CD4-positive, alpha-beta T cell (primary cell): ENCODE data around the gene ZRANB3. TPM values are rescaled to one million over a fixed set of nuclear protein-coding genes. Genes with fewer than 3 reads are reported as not detected.

Experiments
- ATAC-seq: fragments of 200-7000 bp; cut with Tn5 transposase; one replicate; pipeline ENCODE4 v1.10.0; 2022; ENCODE audit warnings: mild to moderate bottlenecking; ENCODE audit not compliant: poor library complexity
- CTCF ChIA-PET: fragments of 350-600 bp; sonication (Branson Sonifier 250); formaldehyde crosslinking; loops from one replicate; lab custom pipeline; 2021; ENCODE audit warnings: antibody characterized with exemption, inconsistent platforms; lab: Charles Lee
- POLR2A ChIA-PET: fragments of 350-600 bp; sonication (Branson Sonifier 250); formaldehyde crosslinking; loops from one replicate; lab custom pipeline; 2021; ENCODE audit warnings: antibody characterized with exemption, inconsistent platforms; lab: Charles Lee
- DNase-seq, 14 experiments: peaks; one replicate each; pipeline ENCODE4 v3.0.0-alpha.2; 2013 to 2020; ENCODE audit warnings: mixed read lengths in 2 of 14
- H3K27ac ChIP-seq, 2 donors: one replicate each; pipeline versions ENCODE4 v1.5.1 to v1.7.0; 2013; ENCODE audit warnings: low read length in 2 of 2, low read depth in 1 of 2, mild to moderate bottlenecking in 1 of 2
- H3K27me3 ChIP-seq, 2 experiments: 1 replicate in 1 of 2; 2 replicates in 1 of 2; pipeline versions ENCODE4 v1.6.1 to v1.7.0; 2013; ENCODE audit warnings: low read length in 2 of 2, control low read depth in 1 of 2, mild to moderate bottlenecking in 1 of 2, moderate library complexity in 1 of 2; ENCODE audit not compliant: insufficient read depth in 2 of 2, control insufficient read depth in 1 of 2
- H3K36me3 ChIP-seq: one replicate; pipeline ENCODE4 v1.6.1; 2013; ENCODE audit warnings: low read length, control low read depth; ENCODE audit not compliant: insufficient read depth
- H3K4me1 ChIP-seq: one replicate; pipeline ENCODE4 v1.6.1; 2013; ENCODE audit warnings: low read length, control low read depth; ENCODE audit not compliant: insufficient read depth
- H3K4me3 ChIP-seq: one replicate; pipeline ENCODE4 v1.5.1; 2013; ENCODE audit warnings: mild to moderate bottlenecking, low read length, moderate library complexity
- H3K9me3 ChIP-seq, 2 experiments: 1 replicate in 1 of 2; 2 replicates in 1 of 2; pipeline versions ENCODE4 v1.6.1 to v1.7.0; 2013; ENCODE audit warnings: low read length in 2 of 2, mild to moderate bottlenecking in 2 of 2, control low read depth in 1 of 2, moderate library complexity in 1 of 2; ENCODE audit not compliant: control insufficient read depth in 1 of 2, insufficient read depth in 1 of 2
- H3K27ac Mint-ChIP-seq: one replicate; pipeline ENCODE4 v1.8.0; 2020; ENCODE audit warnings: mixed read lengths
- H3K27me3 Mint-ChIP-seq: one replicate; pipeline ENCODE4 v1.8.0; 2021; ENCODE audit warnings: mixed read lengths
- H3K36me3 Mint-ChIP-seq: one replicate; pipeline ENCODE4 v1.8.0; 2021; ENCODE audit warnings: low read depth, mixed read lengths
- H3K4me1 Mint-ChIP-seq: one replicate; pipeline ENCODE4 v1.8.0; 2021; ENCODE audit warnings: low read depth, mixed read lengths
- H3K4me3 Mint-ChIP-seq: one replicate; pipeline ENCODE4 v1.8.0; 2020; ENCODE audit warnings: mild to moderate bottlenecking, mixed read lengths
- H3K9me3 Mint-ChIP-seq: one replicate; pipeline ENCODE4 v1.8.0; 2020; ENCODE audit warnings: mixed read lengths
- CTCF ChIP-seq: fragments of 200-600 bp; IDR thresholded peaks from one replicate; pipeline ENCODE4 v1.8.0; 2022; ENCODE audit warnings: antibody characterized with exemption, mild to moderate bottlenecking
- intact Hi-C, 2 experiments: fragments of 100-400 bp; cut with DNase I in 1 of 2; cut with micrococcal nuclease in 1 of 2; formaldehyde crosslinking; loops; one replicate each; pipeline versions ENCODE4 v1.15.1 to v1.9.0; 2023 to 2025; cut with DNase I, micrococcal nuclease
- total RNA-seq, 174 experiments: library from RNA in 2 of 174; stranded (reverse) in 2 of 174; gene quantifications; one replicate each; pipeline ENCODE4 v1.2.3 and lab custom pipeline; 2021 to 2026

The ZRANB3 gene
- total RNA-seq, 2 experiments from 2014 or later: 3.9 to 4.2 TPM

DNA sequence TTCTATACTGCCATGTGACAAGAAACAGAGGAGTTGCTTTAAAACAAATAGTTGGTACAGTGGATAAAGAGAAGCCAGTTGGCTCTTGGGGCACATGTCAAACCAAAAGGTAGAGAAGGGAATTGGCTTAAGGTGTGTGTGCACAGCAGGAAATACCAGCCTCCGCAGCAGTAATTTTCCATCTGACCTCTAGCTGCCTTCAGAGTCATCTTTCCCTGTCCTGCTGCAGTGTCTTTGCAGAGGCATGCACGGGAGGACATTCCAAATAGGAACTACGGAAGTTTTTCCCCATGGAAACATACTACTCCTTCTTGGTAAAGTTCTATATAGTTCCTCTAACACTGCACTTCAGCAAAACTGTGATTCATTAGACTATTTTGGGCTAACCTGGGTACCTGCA, 379.4 kb downstream of the ZRANB3 start:
- intact Hi-C loops: loop anchor here in 1 of 2 experiments (10.0 kb wide), 1 partner anchor 147 kb away; no protein-coding TSS in a partner anchor
- peaks cover 80% of the 10 kb centered on the region for H3K36me3 Mint-ChIP-seq

GRCh38 chr2:135150725-135151124, 380.3 kb downstream of the ZRANB3 start:
- intact Hi-C loops: loop anchor here in 1 of 2 experiments (10.0 kb wide), 1 partner anchor 146 kb away; no protein-coding TSS in a partner anchor
- Mint-ChIP-seq H3K27me3 (no peaks in the 10 kb centered on the region), H3K4me3 (no peak overlapping the region), H3K36me3 (peaks cover 76% of the 10 kb centered on the region), H3K4me1 (peaks cover 12% of the 10 kb centered on the region), H3K27ac (no peak overlapping the region), H3K9me3 (no peaks in the 10 kb centered on the region)
- ChIA-PET CTCF (no interaction called here), POLR2A (no interaction called here)
- Histone ChIP-seq H3K36me3 (peaks cover 61% of the 10 kb centered on the region), H3K27me3 (no peaks in the 10 kb centered on the region), H3K9me3 (no peaks in the 10 kb centered on the region), H3K4me1 (no peaks in the 10 kb centered on the region), H3K4me3 (no peak overlapping the region), H3K27ac (no peak overlapping the region)
- no peak for ATAC-seq
- TF ChIP-seq CTCF: no peak
- DNase-seq: no peak

More for the DNA sequence above, 379.4 kb downstream of the ZRANB3 start:
- no peak overlapping the region for H3K4me3 Mint-ChIP-seq
- ChIA-PET POLR2A (no interaction called here), CTCF (no interaction called here)
- ATAC-seq (no peak), DNase-seq (no peak)
- H3K27ac Mint-ChIP-seq: no peak overlapping the region
- H3K9me3 Mint-ChIP-seq: no peaks in the 10 kb centered on the region
- Histone ChIP-seq H3K27ac (no peak overlapping the region), H3K36me3 (peaks cover 69% of the 10 kb centered on the region), H3K4me1 (no peaks in the 10 kb centered on the region), H3K27me3 (no peaks in the 10 kb centered on the region), H3K9me3 (no peaks in the 10 kb centered on the region), H3K4me3 (no peak overlapping the region)
- no peak for TF ChIP-seq CTCF
- peaks cover 12% of the 10 kb centered on the region for H3K4me1 Mint-ChIP-seq
- no peaks in the 10 kb centered on the region for H3K27me3 Mint-ChIP-seq

DNA sequence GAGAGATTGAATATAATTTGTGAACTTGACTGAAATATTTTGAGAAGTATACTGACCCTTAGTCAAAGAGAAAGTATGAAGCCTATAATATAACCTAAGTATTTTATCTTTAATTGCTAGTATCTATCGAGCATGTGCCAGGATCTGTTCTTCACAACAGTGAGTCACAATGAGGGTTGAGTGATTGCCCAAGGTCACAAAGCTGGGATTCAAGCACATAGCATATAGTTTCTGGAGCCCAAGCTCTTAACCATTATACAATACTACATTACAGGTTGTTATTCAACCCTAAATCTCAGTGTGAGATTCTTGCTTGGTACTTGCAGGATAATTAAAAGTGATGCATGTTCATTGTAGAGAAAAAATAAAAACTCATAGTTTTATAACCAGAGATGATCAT, 381.8 kb downstream of the ZRANB3 start:
- ChIA-PET POLR2A (interaction anchor here (0.5 kb wide), 1 partner anchor 285 kb away, joined by 3 read pairs; no protein-coding TSS in a partner anchor), CTCF (no interaction called here)
- no peaks in the 10 kb centered on the region for H3K4me1 ChIP-seq
- no peaks in the 10 kb centered on the region for H3K27me3 ChIP-seq
- no peak for DNase-seq
- no peak overlapping the region for H3K27ac ChIP-seq
- H3K36me3 ChIP-seq: peaks cover 51% of the 10 kb centered on the region
- intact Hi-C loops: no loop called here
- Mint-ChIP-seq H3K4me1 (peaks cover 12% of the 10 kb centered on the region), H3K4me3 (no peak overlapping the region), H3K27ac (no peak overlapping the region), H3K36me3 (peaks cover 76% of the 10 kb centered on the region), H3K27me3 (no peaks in the 10 kb centered on the region), H3K9me3 (no peaks in the 10 kb centered on the region)
- no peaks in the 10 kb centered on the region for H3K9me3 ChIP-seq
- no peak overlapping the region for H3K4me3 ChIP-seq
- no peak for ATAC-seq
- TF ChIP-seq CTCF: no peak
